ENCODE data around the gene SMIM7.

- TF ChIP-seq CTCF (IDR thresholded peaks at IDR 0.05) (no peak), EP300 (IDR thresholded peaks at IDR 0.05) (no peak)
Measured at GRCh38 chr19:16620584-16620983, 39.4 kb downstream of the SMIM7 start.
